Measurements from ENCODE around the gene FIBCD1.

DNA sequence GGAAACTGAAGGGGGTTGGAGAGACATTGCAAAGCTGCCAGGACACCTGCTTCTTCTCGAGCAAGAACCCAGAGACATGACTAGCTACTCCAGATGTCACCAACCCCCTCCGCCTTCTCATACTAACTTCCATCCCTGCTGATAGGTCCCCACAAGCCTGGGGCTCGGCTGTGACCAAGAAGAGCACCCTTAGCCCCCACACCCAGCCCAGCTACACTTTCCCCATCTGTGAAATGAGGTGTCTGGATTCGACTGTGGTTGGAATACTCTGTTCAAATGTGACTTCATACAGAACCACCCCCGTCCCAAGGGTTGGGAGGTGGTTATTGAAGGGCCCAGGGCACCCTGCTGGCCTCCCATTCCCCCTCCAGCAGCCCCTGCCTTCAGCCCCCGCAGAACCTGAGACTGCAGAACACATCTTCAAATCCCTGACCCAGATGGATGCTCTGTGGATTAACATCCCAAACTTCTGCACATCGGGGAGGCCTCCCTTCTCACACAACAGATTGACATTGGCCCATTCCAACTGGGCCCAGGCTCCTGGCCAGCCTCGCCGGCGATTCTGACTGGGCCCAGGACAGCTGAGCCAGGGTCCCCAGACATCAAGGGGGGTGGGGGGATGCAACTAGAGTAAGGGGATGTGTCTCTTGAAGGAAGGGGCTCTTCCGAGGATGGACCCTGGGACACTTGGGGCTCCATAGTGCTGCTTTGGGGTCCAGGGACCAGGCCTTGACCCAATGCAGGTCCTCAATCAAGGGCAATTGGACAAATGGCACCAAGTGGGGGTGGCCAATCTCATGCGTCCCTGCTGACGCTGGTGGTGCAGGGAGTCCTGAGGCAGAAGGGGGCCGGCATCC, 21.7 kb upstream of the FIBCD1 start:
- TF ChIP-seq CTCF (IDR thresholded peaks at IDR 0.05) (no peak), POLR2A (IDR thresholded peaks at IDR 0.05) (no peak)
